ENCODE results near the gene TYRP1.

The TYRP1 gene

GRCh38 chr9:12698266-12698665, 5.1 kb downstream of the TYRP1 start:
- no peak for DNase-seq

- no peak for DNase-seq
These were observed 5.8 kb downstream of the TYRP1 start for GRCh38 chr9:12698986-12699385.

GRCh38 chr9:12699529-12699928, 6.3 kb downstream of the TYRP1 start:
- no peak for DNase-seq

GRCh38 chr9:12701126-12701525, 7.9 kb downstream of the TYRP1 start:
- no peak for DNase-seq

- DNase-seq: no peak
These were observed 9.1 kb downstream of the TYRP1 start for GRCh38 chr9:12702160-12702758.

GRCh38 chr9:12703996-12704395, 10.8 kb downstream of the TYRP1 start:
- no peak for DNase-seq

- no peak for DNase-seq
These were observed 12.7 kb downstream of the TYRP1 start for GRCh38 chr9:12705738-12706391.

- DNase-seq: no peak
These were observed 15.5 kb downstream of the TYRP1 start for GRCh38 chr9:12708562-12709298.

GRCh38 chr9:12712532-12712931, 19.3 kb downstream of the TYRP1 start:
- DNase-seq: no peak

- no peak for DNase-seq
These were observed 22.1 kb downstream of the TYRP1 start for GRCh38 chr9:12715268-12715667.

GRCh38 chr9:12716823-12717600, 23.8 kb downstream of the TYRP1 start:
- no peak for DNase-seq

- DNase-seq: no peak
These were observed 24.7 kb downstream of the TYRP1 start for GRCh38 chr9:12717907-12718306.

GRCh38 chr9:12718482-12719026, 25.4 kb downstream of the TYRP1 start:
- DNase-seq: no peak

GRCh38 chr9:12719431-12719830, 26.2 kb downstream of the TYRP1 start:
- DNase-seq: no peak

- DNase-seq: no peak
These were observed 27.4 kb downstream of the TYRP1 start for GRCh38 chr9:12720551-12720950.

GRCh38 chr9:12722131-12722530, 28.9 kb downstream of the TYRP1 start:
- DNase-seq: no peak

- DNase-seq: no peak
These were observed 30.3 kb downstream of the TYRP1 start for GRCh38 chr9:12723409-12724028.

GRCh38 chr9:12726795-12727194, 33.6 kb downstream of the TYRP1 start:
- DNase-seq: no peak

GRCh38 chr9:12730198-12730597, 37.0 kb downstream of the TYRP1 start:
- DNase-seq: no peak

GRCh38 chr9:12730927-12731326, 37.7 kb downstream of the TYRP1 start:
- no peak for DNase-seq

- DNase-seq: no peak
These were observed 39.8 kb downstream of the TYRP1 start for GRCh38 chr9:12732971-12733370.

- no peak for DNase-seq
These were observed 42.5 kb downstream of the TYRP1 start for GRCh38 chr9:12735665-12736064.

- no peak for DNase-seq
These were observed 44.7 kb downstream of the TYRP1 start for GRCh38 chr9:12737871-12738270.

Data from activated naive CD4-positive, alpha-beta T cell treated with Interleukin-2 at 50 U/mL for 16 hours (primary cell).